HEK293 (cell line): Measurements from ENCODE around the gene PRG3.

ENCODE experiments used
- CTCF ChIA-PET: fragments of 350-600 bp; formaldehyde crosslinking; extraction: SDS; loops from one replicate; lab custom pipeline; 2021; ENCODE audit warnings: antibody characterized with exemption; lab: Yijun Ruan, JAX
- POLR2A ChIA-PET: fragments of 300-600 bp; formaldehyde crosslinking; extraction: SDS; loops from one replicate; lab custom pipeline; 2020; ENCODE audit warnings: antibody characterized with exemption, inconsistent platforms; lab: Yijun Ruan, JAX
- H3K27ac ChIP-seq: fragments of 200-500 bp; sonication (Bioruptor generic); 2 replicates; pipeline ENCODE4 v1.5.1; 2014; ENCODE audit warnings: low read depth, low read length, control low read depth, inconsistent platforms; ENCODE audit errors: extremely low read depth
- H3K36me3 ChIP-seq, 2 experiments: fragments of 200-500 bp in 1 of 2; sonication (Bioruptor generic) in 1 of 2; 1 replicate in 1 of 2; 2 replicates in 1 of 2; pipeline ENCODE4 v1.5.1; 2014 to 2017; ENCODE audit warnings: inconsistent platforms in 2 of 2, low read length in 2 of 2; ENCODE audit not compliant: control insufficient read depth in 2 of 2, insufficient read depth in 1 of 2
- H3K4me1 ChIP-seq: fragments of 200-500 bp; sonication (Bioruptor generic); 2 replicates; pipeline ENCODE4 v1.5.1; 2014; ENCODE audit warnings: mild to moderate bottlenecking, low read length, inconsistent platforms; ENCODE audit not compliant: control insufficient read depth, insufficient read depth
- H3K4me3 ChIP-seq: 2 replicates; pipeline ENCODE4 v1.5.1; 2011; ENCODE audit warnings: low read depth, mild to moderate bottlenecking, control low read depth, low read length, moderate library complexity
- H3K9me3 ChIP-seq: fragments of 200-500 bp; sonication (Bioruptor generic); 2 replicates; pipeline ENCODE4 v1.5.1; 2014; ENCODE audit warnings: low read depth, low read length, inconsistent platforms; ENCODE audit not compliant: control insufficient read depth, insufficient read depth
- GLIS1 ChIP-seq: fragments of 450-650 bp; formaldehyde crosslinking; IDR thresholded peaks from 2 replicates; pipeline ENCODE4 v1.5.1; 2016; ENCODE audit warnings: missing biosample characterization, missing genetic modification characterization
- HOXD13 ChIP-seq: sonication (generic); formaldehyde crosslinking; IDR thresholded peaks from 2 replicates; pipeline ENCODE4 v1.8.0; 2022; ENCODE audit warnings: missing genetic modification reagents, borderline replicate concordance
- IKZF3 ChIP-seq: fragments of 450-650 bp; IDR thresholded peaks from 2 replicates; pipeline ENCODE4 v1.5.0; 2018; ENCODE audit warnings: missing biosample characterization, mild to moderate bottlenecking, missing genetic modification characterization, moderate library complexity
- KLF7 ChIP-seq: fragments of 450-650 bp; formaldehyde crosslinking; IDR thresholded peaks from 2 replicates; pipeline ENCODE4 v1.5.1; 2016; ENCODE audit warnings: missing biosample characterization, missing genetic modification characterization, borderline replicate concordance
- SP7 ChIP-seq: fragments of 450-650 bp; formaldehyde crosslinking; IDR thresholded peaks from 2 replicates; pipeline ENCODE4 v1.5.1; 2016; ENCODE audit warnings: missing biosample characterization, missing genetic modification characterization
- ZBTB48 ChIP-seq: fragments of 450-650 bp; formaldehyde crosslinking; IDR thresholded peaks from 2 replicates; pipeline ENCODE4 v1.5.1; 2016; ENCODE audit warnings: missing biosample characterization, missing genetic modification characterization
- ZEB2 ChIP-seq: fragments of 450-650 bp; formaldehyde crosslinking; IDR thresholded peaks from 2 replicates; pipeline ENCODE4 v1.5.1; 2016; ENCODE audit warnings: missing biosample characterization, missing genetic modification characterization
- ZNF140 ChIP-seq: fragments of 450-650 bp; formaldehyde crosslinking; IDR thresholded peaks from 2 replicates; pipeline ENCODE4 v1.5.1; 2016; ENCODE audit warnings: missing biosample characterization, missing genetic modification characterization
- ZNF211 ChIP-seq: fragments of 450-650 bp; formaldehyde crosslinking; IDR thresholded peaks from 2 replicates; pipeline ENCODE4 v1.5.1; 2016; ENCODE audit warnings: low read depth, missing biosample characterization, missing genetic modification characterization
- ZNF223 ChIP-seq: fragments of 450-650 bp; formaldehyde crosslinking; IDR thresholded peaks from 2 replicates; pipeline ENCODE4 v1.5.1; 2016; ENCODE audit warnings: missing biosample characterization, missing genetic modification characterization
- ZNF37A ChIP-seq: fragments of 450-650 bp; IDR thresholded peaks from 2 replicates; pipeline ENCODE4 v1.5.1; 2018; ENCODE audit warnings: missing biosample characterization, missing genetic modification characterization
- ZNF433 ChIP-seq: fragments of 450-650 bp; formaldehyde crosslinking; IDR thresholded peaks from 2 replicates; pipeline ENCODE4 v1.5.1; 2016; ENCODE audit warnings: missing biosample characterization, missing genetic modification characterization, low read depth
- ZNF529 ChIP-seq: fragments of 450-650 bp; formaldehyde crosslinking; IDR thresholded peaks from 2 replicates; pipeline ENCODE4 v1.5.1; 2017; ENCODE audit warnings: missing genetic modification characterization, missing biosample characterization; ENCODE audit not compliant: insufficient replicate concordance
- ZNF560 ChIP-seq: fragments of 450-650 bp; formaldehyde crosslinking; IDR thresholded peaks from 2 replicates; pipeline ENCODE4 v1.5.1; 2017; ENCODE audit warnings: missing biosample characterization, missing genetic modification characterization, borderline replicate concordance
- ZNF561 ChIP-seq: fragments of 450-650 bp; IDR thresholded peaks from 2 replicates; pipeline ENCODE4 v1.5.1; 2018; ENCODE audit warnings: missing biosample characterization, missing genetic modification characterization, borderline replicate concordance
- ZNF585B ChIP-seq: fragments of 450-650 bp; formaldehyde crosslinking; IDR thresholded peaks from 2 replicates; pipeline ENCODE4 v1.5.1; 2016; ENCODE audit warnings: missing biosample characterization, missing genetic modification characterization
- ZNF654 ChIP-seq: fragments of 450-650 bp; formaldehyde crosslinking; IDR thresholded peaks from 2 replicates; pipeline ENCODE4 v1.5.1; 2016; ENCODE audit warnings: low read depth, missing biosample characterization, missing genetic modification characterization
- ZNF677 ChIP-seq: fragments of 450-650 bp; IDR thresholded peaks from 2 replicates; pipeline ENCODE4 v1.5.0; 2018; ENCODE audit warnings: missing biosample characterization, mild to moderate bottlenecking, missing genetic modification characterization, moderate library complexity
- TF ChIP-seq, protein P1 (sequence below): fragments of 450-650 bp; formaldehyde crosslinking; IDR thresholded peaks from 2 replicates; pipeline ENCODE4 v1.5.1; 2016; ENCODE audit warnings: missing biosample characterization, missing genetic modification characterization
- TF ChIP-seq, protein P2 (sequence below): fragments of 450-650 bp; formaldehyde crosslinking; IDR thresholded peaks from 2 replicates; pipeline ENCODE4 v1.5.1; 2016; ENCODE audit warnings: missing biosample characterization, missing genetic modification characterization

The PRG3 gene

DNA sequence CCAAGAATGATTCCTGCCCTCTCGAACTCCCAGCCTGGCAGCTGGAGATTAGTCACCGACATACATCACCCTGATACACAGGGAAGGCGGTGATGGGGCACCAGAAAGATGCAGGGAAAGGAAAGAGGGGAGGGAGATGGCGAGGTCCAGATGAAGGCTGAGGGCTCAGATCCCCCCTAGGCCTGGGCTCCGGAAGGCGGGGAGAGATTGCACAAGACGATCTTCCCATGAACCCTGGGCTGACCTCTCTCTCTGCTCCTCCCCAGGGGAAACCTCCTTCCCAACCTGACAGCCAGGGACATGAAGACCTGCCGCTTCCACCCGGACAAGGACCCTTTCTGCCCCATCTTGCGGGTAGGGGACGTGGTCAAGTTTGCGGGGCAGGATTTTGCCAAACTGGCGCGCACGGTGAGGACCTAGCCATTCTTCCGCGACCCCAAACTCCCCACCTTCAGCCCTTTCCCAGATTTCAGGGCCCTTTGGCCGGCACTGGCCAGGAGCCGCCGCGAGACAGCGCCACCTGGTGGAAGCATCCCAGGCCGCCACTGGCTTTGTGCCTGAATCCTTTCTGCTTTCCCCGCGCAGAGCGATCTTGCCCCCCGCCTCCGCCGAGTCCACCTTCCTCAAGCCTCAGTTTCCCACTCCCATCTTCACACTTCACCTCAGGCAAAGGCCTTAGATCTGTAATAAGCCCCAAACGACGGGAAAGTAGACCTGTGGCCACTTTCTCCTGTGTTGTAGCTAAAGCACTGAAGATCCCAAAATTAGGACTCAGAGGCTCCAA lies 31.3 kb downstream of the PRG3 start:
- CTCF ChIA-PET: interaction anchor here (0.5 to 2.5 kb wide), 35 partner anchors 10 to 1246 kb away, joined by 3 to 20 read pairs (median 4); partner anchors contain the start of gene P2RX3

DNA sequence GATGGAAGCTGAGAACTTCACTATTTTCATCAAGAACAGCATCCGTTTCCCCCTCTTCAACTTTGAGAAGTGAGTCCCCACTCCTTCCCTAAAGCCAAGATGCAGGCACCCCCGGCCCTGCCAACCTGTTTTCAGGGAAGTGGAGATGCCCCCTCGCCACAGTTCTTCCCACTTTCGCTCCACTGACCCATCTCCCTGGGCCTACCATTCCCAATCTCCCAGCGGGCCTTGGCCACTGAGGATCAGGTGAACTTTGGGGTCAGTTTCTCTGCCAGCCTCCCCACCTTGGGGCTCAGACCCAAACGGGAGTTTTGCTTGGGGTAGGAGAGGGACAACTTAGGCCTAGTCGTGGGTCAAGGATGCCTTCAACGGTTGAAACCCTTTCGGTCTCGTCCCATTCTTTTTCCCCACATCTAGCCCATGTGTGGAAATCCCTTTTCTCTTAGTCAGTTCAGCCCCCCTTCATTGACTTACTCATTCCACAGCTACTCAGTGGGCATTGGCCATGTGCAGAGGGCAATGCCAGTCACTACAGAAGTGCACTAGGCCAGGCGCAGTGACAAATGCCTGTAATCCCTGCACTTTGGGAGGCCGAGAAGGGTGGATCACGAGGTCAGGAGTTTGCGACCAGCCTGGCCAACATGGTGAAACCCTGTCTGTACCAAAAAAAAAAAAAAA lies 32.2 kb downstream of the PRG3 start:
- Histone ChIP-seq H3K36me3 (no peaks in the 10 kb centered on the region), H3K4me3 (no peak overlapping the region), H3K27ac (no peak overlapping the region), H3K4me1 (no peaks in the 10 kb centered on the region), H3K9me3 (no peaks in the 10 kb centered on the region)
- CTCF ChIA-PET: interaction anchor here (0.5 to 2.5 kb wide), 12 partner anchors 9 to 1175 kb away, joined by 3 to 20 read pairs (median 4); partner anchors contain the start of gene P2RX3
- TF ChIP-seq ZNF677 (no peak), ZNF433 (tag by site-specific recombination) (no peak), SP7 (tag by site-specific recombination) (no peak), ZNF37A (tag by site-specific recombination) (no peak), ZNF211 (tag by site-specific recombination) (no peak), HOXD13 (no peak), GLIS1 (no peak), KLF7 (tag by site-specific recombination) (no peak), ZNF529 (tag by site-specific recombination) (no peak), ZNF561 (tag by site-specific recombination) (no peak), ZNF223 (no peak), ZNF140 (no peak)
- POLR2A ChIA-PET: no interaction called here

More for the DNA sequence above, 31.3 kb downstream of the PRG3 start:
- H3K4me3 ChIP-seq: no peak overlapping the region
- no peak overlapping the region for H3K27ac ChIP-seq
- TF ChIP-seq ZBTB48 (0 out of 2 replicates have a peak, but pooled peaks have one; percentile 26), ZNF585B (peak; percentile 47; the same call in 1 of the 2 replicates), IKZF3 (tag by site-specific recombination) (0 out of 2 replicates have a peak, but pooled peaks have one; percentile 7), ZNF560 (tag by site-specific recombination) (no peak), ZEB2 (0 out of 2 replicates have a peak, but pooled peaks have one; percentile 11), ZNF654 (tag by site-specific recombination) (peak; percentile 27), KLF7 (tag by site-specific recombination) (no peak)
- TF ChIP-seq, protein P1, sequence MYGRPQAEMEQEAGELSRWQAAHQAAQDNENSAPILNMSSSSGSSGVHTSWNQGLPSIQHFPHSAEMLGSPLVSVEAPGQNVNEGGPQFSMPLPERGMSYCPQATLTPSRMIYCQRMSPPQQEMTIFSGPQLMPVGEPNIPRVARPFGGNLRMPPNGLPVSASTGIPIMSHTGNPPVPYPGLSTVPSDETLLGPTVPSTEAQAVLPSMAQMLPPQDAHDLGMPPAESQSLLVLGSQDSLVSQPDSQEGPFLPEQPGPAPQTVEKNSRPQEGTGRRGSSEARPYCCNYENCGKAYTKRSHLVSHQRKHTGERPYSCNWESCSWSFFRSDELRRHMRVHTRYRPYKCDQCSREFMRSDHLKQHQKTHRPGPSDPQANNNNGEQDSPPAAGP (tag by site-specific recombination): 0 out of 2 replicates have a peak, but pooled peaks have one; percentile 30
- TF ChIP-seq, protein P2, sequence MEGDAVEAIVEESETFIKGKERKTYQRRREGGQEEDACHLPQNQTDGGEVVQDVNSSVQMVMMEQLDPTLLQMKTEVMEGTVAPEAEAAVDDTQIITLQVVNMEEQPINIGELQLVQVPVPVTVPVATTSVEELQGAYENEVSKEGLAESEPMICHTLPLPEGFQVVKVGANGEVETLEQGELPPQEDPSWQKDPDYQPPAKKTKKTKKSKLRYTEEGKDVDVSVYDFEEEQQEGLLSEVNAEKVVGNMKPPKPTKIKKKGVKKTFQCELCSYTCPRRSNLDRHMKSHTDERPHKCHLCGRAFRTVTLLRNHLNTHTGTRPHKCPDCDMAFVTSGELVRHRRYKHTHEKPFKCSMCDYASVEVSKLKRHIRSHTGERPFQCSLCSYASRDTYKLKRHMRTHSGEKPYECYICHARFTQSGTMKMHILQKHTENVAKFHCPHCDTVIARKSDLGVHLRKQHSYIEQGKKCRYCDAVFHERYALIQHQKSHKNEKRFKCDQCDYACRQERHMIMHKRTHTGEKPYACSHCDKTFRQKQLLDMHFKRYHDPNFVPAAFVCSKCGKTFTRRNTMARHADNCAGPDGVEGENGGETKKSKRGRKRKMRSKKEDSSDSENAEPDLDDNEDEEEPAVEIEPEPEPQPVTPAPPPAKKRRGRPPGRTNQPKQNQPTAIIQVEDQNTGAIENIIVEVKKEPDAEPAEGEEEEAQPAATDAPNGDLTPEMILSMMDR (tag by site-specific recombination): peak; percentile 68
- H3K9me3 ChIP-seq: no peaks in the 10 kb centered on the region
- POLR2A ChIA-PET: interaction anchor here (0.6 to 1.0 kb wide), 3 partner anchors 145 to 179 kb away, joined by 3 to 4 read pairs (median 4); no protein-coding TSS in a partner anchor
- H3K4me1 ChIP-seq: no peaks in the 10 kb centered on the region
- no peaks in the 10 kb centered on the region for H3K36me3 ChIP-seq
